Tongue (tissue), 2 donors: Measurements from ENCODE around the gene RERE. TPM values are rescaled to one million over a fixed set of nuclear protein-coding genes. Genes with fewer than 3 reads are reported as not detected.
"Not testable (repeated sequence)": the region's sequence is repeated elsewhere in the genome, so short reads cannot be mapped to it uniquely, and the experiment has no call there.

Experiments
- DNase-seq: peaks from one replicate; pipeline ENCODE4 v3.0.0-alpha.2; 2015
- total RNA-seq: library from RNA; depleted of rRNA; stranded (reverse); fragments of >200 nt; gene quantifications from one replicate; pipeline ENCODE4 v1.2.3, GENCODE V29; 2014

RERE gene
- total RNA-seq, 1 donor from 2014 or later: 76.5 TPM

DNA sequence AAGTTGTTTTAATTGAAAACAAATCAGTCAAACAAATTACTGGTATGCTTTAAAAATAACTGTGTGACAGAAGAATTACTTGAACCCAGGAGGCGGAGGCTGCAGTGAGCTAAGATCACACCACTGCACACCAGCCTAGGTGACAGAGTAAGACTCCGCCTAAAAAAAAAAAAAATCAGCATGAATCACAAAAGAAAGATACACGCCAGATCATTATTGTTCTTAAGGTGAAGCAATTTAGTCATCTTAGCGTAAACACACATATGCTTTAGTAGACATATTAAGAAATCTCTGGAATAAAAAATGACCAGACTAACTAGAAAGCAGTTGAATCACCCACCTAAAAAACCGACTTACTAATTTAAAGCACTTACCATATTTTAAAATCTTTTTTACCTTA, 20.2 kb downstream of the RERE start:
- DNase-seq: no peak

DNA sequence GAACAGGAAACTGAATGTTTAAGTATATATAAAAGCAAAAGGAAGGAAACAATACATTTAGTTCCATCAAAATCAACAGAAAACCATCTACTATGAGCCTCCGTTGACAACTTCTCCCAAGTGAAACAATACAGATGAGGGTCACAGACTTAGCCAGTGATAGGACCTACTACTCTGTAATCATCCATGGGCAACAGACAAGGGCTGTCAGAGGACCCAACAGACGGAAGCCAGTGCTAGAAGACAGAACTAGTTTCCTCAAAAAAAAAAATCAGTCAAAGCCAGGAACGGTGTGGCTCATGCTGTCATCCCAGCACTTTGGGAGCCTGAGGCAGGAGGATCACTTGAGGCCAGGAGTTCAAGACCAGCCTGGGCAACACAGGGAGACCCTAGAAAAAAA, 20.6 kb downstream of the RERE start:
- no peak for DNase-seq

DNA sequence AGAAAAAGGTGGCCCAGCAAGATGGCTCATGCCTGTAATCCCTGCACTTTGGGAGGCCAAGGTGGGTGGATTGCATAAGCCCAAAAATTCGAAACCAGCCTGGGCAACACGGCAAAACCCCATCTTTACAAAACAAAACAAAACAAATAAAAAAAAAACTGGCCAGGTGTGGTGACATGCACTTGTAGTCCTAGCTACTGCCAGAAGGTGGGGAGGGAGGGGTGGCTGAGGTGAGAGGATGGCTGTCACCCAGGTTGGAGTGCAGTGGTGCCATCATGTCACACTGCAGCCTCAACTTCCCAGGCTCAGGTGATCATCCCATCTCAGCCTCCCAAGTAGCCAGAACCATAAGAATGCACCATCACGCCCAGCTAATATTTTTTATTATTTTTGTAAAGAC, 22.8 kb downstream of the RERE start:
- no peak for DNase-seq

DNA sequence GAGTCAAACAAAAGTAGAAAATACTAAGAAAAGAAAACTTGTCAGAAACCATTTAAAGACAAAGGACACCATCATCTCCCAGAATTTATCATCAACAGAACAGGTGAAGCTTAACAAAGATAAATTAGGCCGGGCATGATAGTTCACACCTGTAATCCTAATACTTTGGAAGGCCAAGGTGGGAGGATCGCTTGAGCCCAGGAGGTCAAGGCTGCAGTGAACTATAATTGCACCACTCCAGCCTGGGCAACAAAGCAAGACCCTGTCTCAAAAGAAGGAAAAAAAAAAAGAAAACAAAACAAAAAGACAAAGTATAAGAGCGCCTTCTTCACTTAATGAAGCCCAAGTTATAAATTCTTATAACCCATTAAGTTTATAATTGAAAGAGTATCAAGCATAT, 25.6 kb downstream of the RERE start:
- no peak for DNase-seq

DNA sequence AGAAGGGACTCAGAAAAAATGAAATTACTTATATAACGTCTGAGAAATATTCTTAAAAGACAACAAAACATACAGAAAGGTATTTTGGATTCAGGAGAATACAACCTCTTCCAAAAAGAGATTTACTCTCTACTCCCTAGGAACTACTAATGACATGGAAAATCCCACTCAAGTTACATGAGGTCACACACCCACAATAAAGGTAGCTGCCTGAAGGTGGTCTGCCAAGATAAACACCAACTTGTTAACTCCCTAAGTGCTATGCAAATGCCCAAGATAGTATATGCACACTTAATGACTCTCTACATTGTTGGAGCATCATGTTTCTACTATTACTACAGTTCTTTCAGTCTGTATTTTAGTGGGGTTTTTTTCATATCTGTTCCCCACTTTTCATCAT, 26.5 kb downstream of the RERE start:
- no peak for DNase-seq

DNA sequence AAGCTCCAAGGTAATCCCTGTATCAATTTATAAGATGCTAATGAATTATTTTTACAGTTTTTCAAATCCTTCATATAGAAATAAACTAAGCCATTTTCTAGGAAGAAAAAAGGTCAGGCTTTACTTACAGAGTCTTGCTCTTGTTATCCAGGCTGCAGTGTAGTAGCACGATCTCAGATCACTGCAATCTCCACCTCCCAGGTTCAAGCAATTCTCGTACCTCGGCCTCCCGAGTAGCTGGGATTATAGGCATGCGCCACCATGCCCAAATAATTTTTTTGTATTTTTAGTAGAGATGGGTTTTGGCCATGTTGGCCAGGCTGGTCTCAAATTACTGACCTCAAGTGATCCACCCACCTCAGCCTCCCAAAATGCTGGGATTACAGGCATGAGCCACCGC, 27.0 kb downstream of the RERE start:
- DNase-seq: no peak

DNA sequence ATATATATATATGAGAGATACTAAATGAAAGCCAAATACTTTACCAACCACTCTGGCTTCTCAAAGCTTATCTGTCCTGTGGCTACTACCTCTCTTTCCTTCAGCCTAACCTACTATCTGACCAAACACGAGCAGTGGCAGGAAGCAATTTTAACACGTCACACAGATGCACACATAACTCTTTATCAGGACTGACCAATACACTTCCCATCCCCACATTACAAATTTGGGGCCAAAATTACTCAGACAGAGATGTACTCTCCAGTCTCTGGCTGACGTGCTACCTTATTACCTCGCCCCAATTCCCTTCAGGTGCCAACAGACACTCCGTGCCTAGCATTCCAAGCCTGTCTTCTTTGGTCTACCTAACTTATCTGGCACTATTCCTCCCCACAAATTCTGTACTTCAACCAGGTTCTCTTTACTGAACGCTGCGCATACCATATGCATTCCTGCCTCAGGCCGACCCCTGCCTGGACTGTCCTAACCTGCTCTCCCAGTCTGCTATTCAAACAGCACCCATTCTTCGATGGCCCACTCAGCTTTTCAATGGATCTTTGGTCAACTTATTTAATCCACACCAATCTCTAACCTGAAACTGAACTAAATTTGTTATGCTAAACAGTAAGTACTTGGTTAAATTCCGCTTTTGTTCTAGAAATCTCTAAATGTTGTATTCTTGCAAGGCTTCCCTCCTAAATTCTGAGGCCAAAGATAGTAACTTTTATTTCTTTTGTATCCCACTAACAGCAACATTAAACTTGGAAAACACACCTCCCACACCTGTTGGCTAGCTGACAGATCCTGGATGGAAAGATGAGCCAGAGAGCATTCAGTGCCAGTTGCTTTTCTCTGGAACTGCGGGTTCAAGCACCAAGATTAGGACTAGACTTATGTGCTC, 27.9 kb downstream of the RERE start:
- DNase-seq: peak; percentile 26

DNA sequence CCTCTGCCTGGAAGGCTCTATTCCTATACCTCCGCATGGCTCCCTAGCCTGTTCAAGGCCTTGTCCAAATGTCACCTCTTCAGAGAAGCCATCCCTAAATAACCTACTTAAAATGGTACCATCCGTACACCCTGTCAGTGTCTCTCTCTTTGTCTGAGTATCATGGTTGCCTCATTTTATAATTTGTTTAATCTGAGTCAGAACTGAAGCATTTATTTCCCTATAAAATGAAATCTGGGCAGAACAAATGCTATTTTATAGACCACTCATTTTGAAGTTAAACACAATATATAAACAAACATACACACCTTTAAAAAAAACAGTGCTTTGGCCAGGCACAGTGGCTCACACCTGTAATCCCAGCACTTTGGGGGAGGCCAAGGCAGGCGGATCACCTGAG, 30.2 kb downstream of the RERE start:
- no peak for DNase-seq

DNA sequence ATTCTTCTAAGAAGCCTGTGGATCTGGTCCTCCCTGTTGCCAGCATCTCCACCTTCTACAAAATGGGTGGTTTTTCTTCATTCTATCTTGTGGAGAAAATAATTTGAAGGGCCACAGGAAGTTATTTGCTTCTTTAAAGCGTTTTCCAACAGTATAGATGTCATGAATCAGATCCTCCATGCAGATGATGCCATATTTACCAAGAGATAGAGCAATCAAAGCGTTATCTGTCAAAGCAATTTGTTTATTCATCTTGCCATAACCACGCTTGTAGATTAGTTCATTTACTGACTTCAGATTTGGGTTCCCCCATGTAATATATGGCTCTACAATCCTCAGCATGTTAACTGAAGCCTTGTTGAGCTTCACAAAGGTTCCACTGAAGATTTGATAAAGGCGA, 31.2 kb downstream of the RERE start:
- DNase-seq: not testable (repeated sequence)

DNA sequence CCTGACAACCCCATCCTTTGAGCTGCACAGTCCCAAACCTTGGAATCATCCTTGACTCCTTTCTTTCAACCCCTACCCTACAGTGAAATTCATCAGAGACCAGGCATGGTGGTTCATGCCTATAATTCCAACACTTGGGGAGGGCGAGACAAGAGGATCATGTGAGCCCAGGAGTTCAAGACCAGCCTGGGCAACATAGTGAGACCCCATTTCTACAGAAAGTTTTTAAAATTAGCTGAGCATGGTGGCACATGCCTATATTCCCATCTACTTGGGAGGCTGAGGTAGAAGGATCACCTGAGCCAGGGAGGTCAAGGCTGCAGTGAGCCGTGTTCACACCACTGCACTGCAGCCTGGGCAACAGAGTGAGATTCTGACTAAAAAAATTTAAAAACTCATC, 34.5 kb downstream of the RERE start:
- DNase-seq: no peak

DNA sequence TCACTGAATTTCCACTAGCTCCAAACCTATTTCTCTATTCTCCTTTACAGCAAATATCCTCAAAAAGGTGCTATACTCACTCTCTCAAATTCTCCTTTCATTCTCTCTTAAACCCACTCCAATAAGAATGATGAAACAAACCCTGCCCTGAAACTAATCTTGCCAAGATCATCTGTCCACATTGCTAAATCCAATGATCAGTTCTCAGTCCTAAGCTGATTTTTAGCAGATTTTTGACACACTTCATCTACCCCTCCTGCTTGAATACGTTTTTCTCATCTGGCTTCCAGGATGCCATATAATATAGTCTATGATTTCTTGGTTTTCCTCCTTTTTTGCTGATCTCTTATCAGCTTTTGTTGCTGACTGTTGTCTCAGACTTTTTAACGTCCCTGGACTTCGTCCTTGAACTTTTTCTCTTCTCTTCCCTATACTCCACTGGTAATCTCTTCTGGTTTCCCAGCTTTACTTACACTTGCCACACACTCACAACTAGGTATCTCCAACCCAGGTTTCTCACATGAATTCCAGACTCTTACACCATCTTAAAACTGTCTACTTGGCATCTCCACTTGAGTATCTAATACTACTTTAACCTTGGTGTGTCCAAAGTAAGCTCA, 35.3 kb downstream of the RERE start:
- DNase-seq: no peak

DNA sequence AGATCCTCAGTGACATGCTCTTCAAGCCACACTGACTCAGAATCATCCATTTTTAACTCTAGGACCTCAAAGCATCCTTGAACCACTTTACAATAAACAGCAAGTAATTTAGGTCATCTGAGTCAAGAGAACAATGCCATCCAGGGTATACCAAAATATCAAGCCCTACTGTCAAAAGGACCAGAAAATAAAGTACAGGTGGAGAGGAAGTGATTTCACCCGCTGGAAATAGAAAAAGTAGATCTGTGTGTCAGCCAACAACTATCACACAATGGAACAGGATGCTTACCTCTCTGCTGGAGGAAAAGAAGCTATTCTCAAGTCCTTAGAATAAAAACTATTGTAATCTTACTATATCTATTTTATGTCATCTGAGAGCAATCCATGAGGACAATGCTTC, 37.0 kb downstream of the RERE start:
- no peak for DNase-seq

DNA sequence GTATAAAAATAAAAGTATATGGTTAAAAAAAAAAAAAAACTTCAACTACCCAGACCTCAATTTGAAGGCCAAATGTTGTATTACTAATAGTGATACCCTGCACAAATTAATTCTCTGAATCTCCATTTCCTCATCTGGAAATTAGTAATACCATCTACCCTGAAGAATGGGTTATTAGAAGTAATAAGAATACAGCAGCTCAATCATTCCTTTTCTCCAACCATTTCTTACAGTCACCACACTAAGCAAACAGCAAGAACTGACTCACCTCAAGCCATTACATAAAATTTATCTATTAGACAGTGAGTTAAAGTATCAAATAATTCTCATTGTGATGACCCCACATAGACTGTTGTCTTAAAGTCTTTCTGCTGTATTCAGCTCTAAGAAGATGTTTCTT, 39.6 kb downstream of the RERE start:
- DNase-seq: no peak

DNA sequence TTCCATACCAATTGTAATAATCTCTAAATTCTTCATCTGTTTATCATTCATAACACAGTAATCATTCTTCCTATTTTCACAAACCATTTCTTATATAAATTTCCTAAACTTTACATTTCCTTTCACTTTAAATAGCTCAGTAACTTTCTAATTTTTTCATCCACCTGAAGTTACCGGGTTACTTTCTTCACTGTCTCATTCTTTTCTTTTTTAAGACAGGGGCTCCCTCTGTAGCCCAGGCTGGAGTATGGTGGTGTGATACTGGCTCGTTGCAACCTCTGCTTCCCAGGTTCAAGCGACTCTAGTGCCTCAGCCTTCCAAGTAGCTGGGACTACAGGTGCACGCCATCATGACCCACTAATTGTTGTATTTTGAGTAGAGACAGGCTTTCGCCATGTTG, 41.3 kb downstream of the RERE start:
- DNase-seq: no peak

DNA sequence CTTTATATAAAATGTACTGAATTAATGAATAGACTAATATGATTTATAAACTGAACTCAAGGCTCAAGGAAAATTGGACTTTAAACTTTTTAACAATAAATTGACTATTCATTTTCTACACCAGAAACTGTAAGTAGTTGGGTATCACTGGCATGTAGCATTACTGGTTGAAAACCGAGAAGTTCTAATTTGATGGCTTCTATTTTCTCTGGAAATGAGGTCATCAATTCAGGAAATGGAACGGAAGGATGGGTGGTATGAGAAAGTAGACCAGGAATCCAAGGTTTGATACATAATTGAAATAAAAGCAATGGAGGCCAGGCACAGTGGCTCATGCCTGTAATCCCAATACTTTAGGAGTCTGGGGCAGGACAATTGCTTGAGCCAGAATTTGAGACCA, 50.4 kb downstream of the RERE start:
- no peak for DNase-seq

DNA sequence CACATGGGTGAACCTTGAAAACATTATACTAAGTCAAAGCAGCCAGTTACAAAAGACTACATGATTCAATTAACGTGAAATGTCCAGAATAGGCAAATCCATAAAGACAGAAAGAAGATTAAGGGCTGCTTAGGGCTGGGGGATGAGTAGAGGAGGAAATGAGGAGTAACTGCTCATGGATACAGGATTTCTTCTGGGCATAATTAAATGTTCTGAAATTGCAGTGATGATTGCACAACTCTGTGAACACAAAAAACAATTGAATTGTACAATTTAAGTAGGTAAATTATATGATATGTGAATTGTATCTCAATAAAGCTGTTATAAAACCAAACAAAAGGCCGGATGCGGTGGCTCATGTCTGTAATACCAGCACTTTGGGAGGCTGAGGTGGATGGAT, 52.2 kb downstream of the RERE start:
- DNase-seq: no peak

DNA sequence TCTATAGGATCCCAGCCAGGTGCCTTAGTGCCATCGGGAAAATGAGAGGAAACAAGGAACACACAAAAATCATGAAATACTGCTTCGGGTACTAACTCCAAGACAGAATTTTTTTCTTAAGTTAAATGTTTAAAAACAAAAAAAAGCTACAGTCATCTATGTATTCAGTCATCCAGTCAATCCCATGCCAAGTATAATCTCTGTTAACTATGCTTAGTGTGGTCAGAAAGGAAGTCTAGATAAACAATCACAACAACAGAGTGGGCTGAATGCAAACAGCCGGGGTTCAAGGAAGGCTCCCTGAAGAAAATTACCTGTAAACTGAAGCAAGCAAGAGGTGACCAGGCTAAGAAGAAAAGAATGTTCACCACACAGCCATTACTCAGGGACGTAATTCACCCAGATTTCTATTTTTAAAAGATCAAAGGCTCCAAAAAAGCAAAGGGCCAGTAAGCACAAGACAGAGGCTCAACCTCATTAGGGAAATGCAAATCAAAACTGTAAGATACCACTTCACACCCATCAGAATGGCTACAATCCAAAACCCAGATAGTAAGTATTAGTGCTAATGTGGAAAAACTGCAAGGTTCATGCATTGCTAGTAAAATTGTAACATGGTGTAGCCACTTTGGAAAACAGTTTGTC, 53.0 kb downstream of the RERE start:
- DNase-seq: no peak

DNA sequence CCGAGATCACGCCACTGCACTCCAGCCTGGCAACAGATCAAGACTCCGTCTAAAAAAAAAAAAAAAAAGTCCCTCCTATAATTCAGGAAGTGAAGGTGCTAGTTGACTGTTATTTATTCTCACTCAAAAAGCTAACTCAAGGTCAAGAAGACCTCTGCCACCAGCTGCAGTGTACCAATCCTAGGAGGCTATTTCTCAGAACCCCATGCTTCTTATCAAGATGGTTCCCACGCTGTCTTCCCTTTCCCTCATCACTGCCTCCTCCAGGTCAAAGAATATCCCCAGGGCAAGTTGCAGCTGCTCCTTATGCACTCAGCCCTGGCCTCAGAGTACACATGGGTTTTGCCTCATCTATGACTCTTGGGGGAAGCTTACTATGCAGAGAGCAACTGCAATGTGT, 53.6 kb downstream of the RERE start:
- no peak for DNase-seq

DNA sequence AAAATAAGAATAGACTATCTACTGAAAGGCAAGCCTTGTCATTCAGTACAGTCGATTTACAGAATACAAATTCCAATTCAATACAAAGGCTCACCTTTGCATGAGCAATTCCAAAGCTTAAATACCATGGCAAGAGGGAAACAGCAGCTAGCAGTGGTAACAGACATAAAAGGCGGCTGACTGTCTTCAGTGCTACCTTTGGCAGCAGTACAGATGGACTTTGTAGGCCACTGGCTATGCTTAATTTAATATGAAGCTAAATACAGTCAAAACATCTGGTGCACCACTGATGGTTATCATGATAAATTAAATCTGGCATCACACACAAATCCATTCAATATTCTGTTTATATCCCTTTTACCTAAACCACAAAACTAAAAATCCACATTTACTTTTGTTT, 62.4 kb downstream of the RERE start:
- no peak for DNase-seq

DNA sequence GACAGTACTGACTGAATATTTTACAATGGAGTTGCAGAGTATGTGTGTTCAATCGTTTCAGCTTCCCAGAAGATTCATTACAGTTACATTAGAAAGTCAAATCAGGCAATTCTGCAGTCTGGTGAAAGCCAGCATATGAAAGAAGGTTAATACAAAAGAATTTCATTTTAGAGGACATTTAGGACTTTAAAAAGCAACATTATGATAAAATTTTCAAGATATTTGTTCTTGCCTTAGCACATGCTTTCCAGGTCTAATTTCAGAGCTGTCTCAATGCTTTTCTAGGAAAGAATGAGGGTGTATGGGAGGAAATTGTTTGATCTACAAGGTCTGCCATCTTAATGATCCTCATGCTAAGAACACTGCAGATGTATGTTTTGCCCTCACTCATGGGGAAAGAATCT, 63.2 kb downstream of the RERE start:
- no peak for DNase-seq

DNA sequence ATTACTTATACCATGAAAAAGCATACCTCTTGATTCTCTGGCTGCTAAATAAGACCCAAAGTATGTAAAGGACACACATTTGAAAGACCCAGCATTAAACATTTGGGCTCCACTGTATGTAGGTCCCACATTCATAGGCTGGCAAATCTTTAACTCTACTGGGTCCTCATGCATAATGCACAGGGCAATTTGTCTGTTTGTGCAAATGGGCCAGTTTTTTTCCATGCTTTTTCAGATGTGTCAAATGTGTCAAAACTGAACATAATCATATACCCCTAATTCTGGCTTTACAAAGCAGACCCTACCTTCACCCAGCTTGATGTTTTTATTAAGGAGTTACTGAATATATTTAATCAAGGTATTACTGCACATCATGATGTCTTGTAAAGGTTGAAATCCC, 63.7 kb downstream of the RERE start:
- no peak for DNase-seq

DNA sequence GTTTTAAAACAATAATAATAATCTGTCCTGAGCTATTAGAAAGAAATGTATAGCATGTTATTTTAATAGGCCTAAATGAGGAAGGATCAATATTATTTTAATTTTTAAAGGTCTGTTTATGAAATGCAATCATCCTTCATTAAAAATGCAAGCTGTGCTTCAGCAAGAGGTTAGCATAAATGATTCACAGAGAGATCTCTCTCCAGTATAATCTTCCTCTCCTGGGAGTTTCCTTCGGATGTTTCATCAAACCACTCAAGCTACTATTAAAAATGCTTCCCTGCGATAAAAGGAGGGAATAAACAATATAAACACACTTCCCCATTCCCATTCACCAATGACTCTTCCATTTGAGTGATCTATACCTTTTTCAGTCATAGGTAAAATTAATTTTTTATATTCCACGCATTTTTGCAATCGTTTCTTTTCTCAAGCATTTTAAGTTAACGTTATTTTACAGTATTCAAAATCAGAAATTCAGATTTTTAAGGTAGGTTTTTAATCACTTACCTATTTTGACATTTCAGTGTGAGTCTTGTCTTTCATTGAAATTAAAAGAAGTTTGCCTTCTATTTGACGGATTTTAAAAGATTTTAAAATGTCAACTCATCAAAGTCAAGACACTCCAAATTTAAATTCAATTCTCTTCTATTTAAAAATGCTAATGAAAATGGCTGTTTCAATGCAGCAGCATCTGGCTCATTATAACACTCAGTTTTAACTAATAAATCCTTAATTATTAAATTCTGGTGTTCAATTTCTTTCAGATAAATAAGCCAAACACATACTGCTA, 64.3 kb downstream of the RERE start:
- no peak for DNase-seq

DNA sequence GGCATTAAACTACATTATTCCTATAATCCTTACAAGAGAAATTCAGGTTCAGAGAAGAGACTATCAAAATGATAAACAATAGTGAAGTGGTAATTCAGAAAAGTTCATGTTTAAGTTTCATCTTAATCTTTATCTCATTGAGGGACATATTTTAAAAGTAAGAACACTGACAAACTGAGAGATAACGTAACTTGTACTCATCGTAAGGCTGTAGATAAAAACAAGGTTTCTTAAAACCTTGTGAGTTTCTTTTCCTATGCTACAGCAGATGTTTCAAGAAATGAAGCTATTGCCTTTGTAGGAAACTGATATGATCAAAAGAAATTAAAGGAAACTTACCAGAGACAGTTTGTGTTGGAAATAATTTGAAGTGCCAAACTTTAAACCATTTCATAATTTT, 65.0 kb downstream of the RERE start:
- DNase-seq: no peak
